CD14-positive monocyte (primary cell): ENCODE results near the gene DOCK1. TPM values are rescaled to one million over a fixed set of nuclear protein-coding genes. Genes with fewer than 3 reads are reported as not detected.

Experiments
- DNase-seq, 3 donors: peaks; one replicate each; pipeline ENCODE4 v3.0.0-alpha.2; 2011 to 2022
- H2AFZ ChIP-seq: 2 replicates; pipeline ENCODE4 v1.6.0; 2012; ENCODE audit warnings: mild to moderate bottlenecking, low read depth, low read length, inconsistent platforms; ENCODE audit not compliant: insufficient read depth, poor library complexity, severe bottlenecking
- H3K27ac ChIP-seq, 2 donors: 1 replicate in 1 of 2; 2 replicates in 1 of 2; pipeline ENCODE4 v1.5.1; 2012 to 2013; ENCODE audit warnings: low read length in 2 of 2, control low read depth in 1 of 2, inconsistent platforms in 1 of 2, low read depth in 1 of 2, mild to moderate bottlenecking in 1 of 2
- H3K27me3 ChIP-seq, 2 donors: one replicate each; pipeline versions ENCODE4 v1.6.0 to v1.6.1; 2011 to 2013; ENCODE audit warnings: low read length in 2 of 2; ENCODE audit not compliant: control insufficient read depth in 2 of 2, insufficient read depth in 2 of 2
- H3K36me3 ChIP-seq, 2 donors: replicated peaks in 1 of 2; 1 replicate in 1 of 2; 2 replicates in 1 of 2; pipeline versions ENCODE4 v1.5.1 to v1.6.1; 2012 to 2013; ENCODE audit warnings: low read length in 2 of 2, control low read depth in 1 of 2, inconsistent platforms in 1 of 2, mild to moderate bottlenecking in 1 of 2; ENCODE audit not compliant: insufficient read depth in 2 of 2, control insufficient read depth in 1 of 2
- H3K4me1 ChIP-seq, 2 donors: 1 replicate in 1 of 2; 2 replicates in 1 of 2; pipeline versions ENCODE4 v1.5.1 to v1.6.1; 2012 to 2013; ENCODE audit warnings: low read length in 2 of 2, control low read depth in 1 of 2, inconsistent platforms in 1 of 2, mild to moderate bottlenecking in 1 of 2, moderate library complexity in 1 of 2; ENCODE audit not compliant: insufficient read depth in 2 of 2, control insufficient read depth in 1 of 2
- H3K4me2 ChIP-seq: replicated peaks from 2 replicates; pipeline ENCODE3; 2012; ENCODE audit warnings: low read length, moderate library complexity, mild to moderate bottlenecking; ENCODE audit not compliant: poor library complexity, severe bottlenecking; ENCODE audit errors: extremely low read depth
- H3K4me3 ChIP-seq, 3 experiments: fragments of 200-600 bp in 1 of 3; sonication (generic) in 1 of 3; replicated peaks in 1 of 3; 1 replicate in 2 of 3; 2 replicates in 1 of 3; pipeline ENCODE4 v1.5.1; 2011 to 2013; ENCODE audit warnings: low read length in 3 of 3, mild to moderate bottlenecking in 3 of 3, control low read depth in 2 of 3, low read depth in 2 of 3, inconsistent platforms in 1 of 3, moderate library complexity in 1 of 3
- H3K79me2 ChIP-seq: 2 replicates; pipeline ENCODE4 v1.6.0; 2012; ENCODE audit warnings: mild to moderate bottlenecking, control low read depth, inconsistent platforms, low read length, moderate library complexity; ENCODE audit not compliant: insufficient read depth
- H3K9ac ChIP-seq: 2 replicates; pipeline ENCODE4 v1.6.0; 2017; ENCODE audit warnings: low read length, mild to moderate bottlenecking; ENCODE audit not compliant: insufficient read depth, poor library complexity, severe bottlenecking
- H3K9me3 ChIP-seq, 2 donors: replicated peaks in 1 of 2; 1 replicate in 1 of 2; 2 replicates in 1 of 2; pipeline versions ENCODE4 v1.5.1 to v1.6.1; 2012 to 2013; ENCODE audit warnings: low read length in 2 of 2, control low read depth in 1 of 2; ENCODE audit not compliant: control insufficient read depth in 1 of 2, insufficient read depth in 1 of 2
- H4K20me1 ChIP-seq: 2 replicates; pipeline ENCODE4 v1.6.0; 2012; ENCODE audit warnings: mild to moderate bottlenecking, low read length, control low read depth, moderate library complexity; ENCODE audit not compliant: insufficient read depth
- H3K27ac Mint-ChIP-seq, 7 donors: one replicate each; pipeline ENCODE4 v1.8.0; 2020; ENCODE audit warnings: mild to moderate bottlenecking in 7 of 7, mixed read lengths in 7 of 7, moderate library complexity in 6 of 7, inconsistent platforms in 2 of 7
- H3K27me3 Mint-ChIP-seq, 3 donors: one replicate each; pipeline ENCODE4 v1.8.0; 2021 to 2022; ENCODE audit warnings: low read depth in 3 of 3, mild to moderate bottlenecking in 3 of 3, mixed read lengths in 3 of 3, moderate library complexity in 3 of 3, inconsistent platforms in 1 of 3
- H3K36me3 Mint-ChIP-seq, 2 donors: one replicate each; pipeline ENCODE4 v1.8.0; 2020; ENCODE audit warnings: mixed read lengths in 2 of 2, inconsistent platforms in 1 of 2, mild to moderate bottlenecking in 1 of 2
- H3K4me1 Mint-ChIP-seq: one replicate; pipeline ENCODE4 v1.8.0; 2020; ENCODE audit warnings: mild to moderate bottlenecking, mixed read lengths
- H3K4me3 Mint-ChIP-seq, 2 donors: one replicate each; pipeline ENCODE4 v1.8.0; 2020; ENCODE audit warnings: mild to moderate bottlenecking in 2 of 2, mixed read lengths in 2 of 2, moderate library complexity in 1 of 2
- H3K9me3 Mint-ChIP-seq, 7 donors: one replicate each; pipeline ENCODE4 v1.8.0; 2020 to 2022; ENCODE audit warnings: mixed read lengths in 7 of 7, mild to moderate bottlenecking in 6 of 7, moderate library complexity in 6 of 7, inconsistent platforms in 2 of 7
- WGBS: methylation state at CpG from one replicate; pipeline ENCODE4 v1.1.5; 2013; ENCODE audit warnings: missing lambda C conversion rate; ENCODE audit not compliant: insufficient coverage; 5-methylcytosine and 5-hydroxymethylcytosine counted together
- intact Hi-C, 2 donors: fragments of 100-400 bp; cut with micrococcal nuclease; formaldehyde crosslinking; loops; one replicate each; pipeline versions ENCODE4 v1.15.0 to v1.15.1; 2023
- polyA plus RNA-seq, 3 donors: library from polyadenylated mRNA; depleted of rRNA in 1 of 3; unstranded in 2 of 3; stranded (reverse) in 1 of 3; fragments of 300-500 nt in 2 of 3; fragments of >200 nt in 1 of 3; fragmentation: Illumina TruSeq in 2 of 3; gene quantifications; 1 replicate in 2 of 3; 2 replicates in 1 of 3; pipeline ENCODE4 v1.2.3, GENCODE V29; 2012 to 2021
- TF ChIP-seq, protein P1 (sequence below): fragments of 200-600 bp; IDR thresholded peaks from one replicate; pipeline ENCODE4 v1.8.0; 2022; ENCODE audit warnings: antibody characterized with exemption, mild to moderate bottlenecking

Gene DOCK1
- polyA plus RNA-seq, 3 donors: 0.31 to 0.35 TPM; not detected in 1

DNA sequence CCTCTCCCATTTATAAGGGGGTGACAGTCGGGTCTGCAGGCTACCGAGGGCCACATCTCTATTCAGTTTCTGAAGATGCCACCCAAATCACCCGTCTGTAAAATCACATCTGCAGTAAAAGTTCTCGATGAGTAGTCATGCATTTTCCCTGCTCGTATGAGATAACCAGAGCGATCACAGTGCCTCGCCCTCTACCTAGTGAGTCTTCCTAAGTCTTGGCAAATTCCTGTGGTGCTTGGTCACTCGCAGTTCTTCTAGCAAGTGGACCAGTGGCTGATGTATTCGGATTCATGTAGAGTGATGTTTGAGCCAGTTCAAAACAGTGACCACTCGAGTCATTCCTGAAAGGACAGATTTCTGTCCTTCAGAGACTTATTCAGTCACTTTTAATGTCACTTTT lies 246.3 kb downstream of the DOCK1 start:
- Histone ChIP-seq H2AFZ (no peak overlapping the region), H3K4me3 (no peak overlapping the region), H4K20me1 (no peaks in the 10 kb centered on the region), H3K4me1 (peaks cover 15 to 16% of the 10 kb centered on the region in 2 donors), H3K27ac (no peak overlapping the region), H3K4me2 (no peak overlapping the region), H3K9me3 (no peaks in the 10 kb centered on the region), H3K79me2 (no peaks in the 10 kb centered on the region), H3K27me3 (no peaks in the 10 kb centered on the region), H3K36me3 (no peaks in the 10 kb centered on the region), H3K9ac (no peak overlapping the region)
- Mint-ChIP-seq H3K27me3 (peaks cover 0 to 5% (median 3%) of the 10 kb centered on the region in 3 donors), H3K36me3 (no peaks in the 10 kb centered on the region), H3K4me3 (peak overlapping the region in 1 of 2 donors; percentile 26), H3K9me3 (no peaks in the 10 kb centered on the region), H3K4me1 (peaks cover 22% of the 10 kb centered on the region), H3K27ac (no peak overlapping the region)
- intact Hi-C loops: no loop called here
- DNase-seq: no peak
- WGBS: 91% methylated on average over 7 of the region's 10 CpGs
- TF ChIP-seq, protein P1, sequence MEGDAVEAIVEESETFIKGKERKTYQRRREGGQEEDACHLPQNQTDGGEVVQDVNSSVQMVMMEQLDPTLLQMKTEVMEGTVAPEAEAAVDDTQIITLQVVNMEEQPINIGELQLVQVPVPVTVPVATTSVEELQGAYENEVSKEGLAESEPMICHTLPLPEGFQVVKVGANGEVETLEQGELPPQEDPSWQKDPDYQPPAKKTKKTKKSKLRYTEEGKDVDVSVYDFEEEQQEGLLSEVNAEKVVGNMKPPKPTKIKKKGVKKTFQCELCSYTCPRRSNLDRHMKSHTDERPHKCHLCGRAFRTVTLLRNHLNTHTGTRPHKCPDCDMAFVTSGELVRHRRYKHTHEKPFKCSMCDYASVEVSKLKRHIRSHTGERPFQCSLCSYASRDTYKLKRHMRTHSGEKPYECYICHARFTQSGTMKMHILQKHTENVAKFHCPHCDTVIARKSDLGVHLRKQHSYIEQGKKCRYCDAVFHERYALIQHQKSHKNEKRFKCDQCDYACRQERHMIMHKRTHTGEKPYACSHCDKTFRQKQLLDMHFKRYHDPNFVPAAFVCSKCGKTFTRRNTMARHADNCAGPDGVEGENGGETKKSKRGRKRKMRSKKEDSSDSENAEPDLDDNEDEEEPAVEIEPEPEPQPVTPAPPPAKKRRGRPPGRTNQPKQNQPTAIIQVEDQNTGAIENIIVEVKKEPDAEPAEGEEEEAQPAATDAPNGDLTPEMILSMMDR: no peak

- Mint-ChIP-seq H3K27ac (no peak overlapping the region), H3K9me3 (no peaks in the 10 kb centered on the region), H3K4me1 (peaks cover 22% of the 10 kb centered on the region), H3K4me3 (no peak overlapping the region), H3K36me3 (no peaks in the 10 kb centered on the region), H3K27me3 (peaks cover 0 to 4% (median 3%) of the 10 kb centered on the region in 3 donors)
- no peak overlapping the region for H2AFZ ChIP-seq
- no peaks in the 10 kb centered on the region for H4K20me1 ChIP-seq
- H3K4me2 ChIP-seq: no peak overlapping the region
- H3K27ac ChIP-seq: no peak overlapping the region
- no peaks in the 10 kb centered on the region for H3K27me3 ChIP-seq
- H3K4me1 ChIP-seq: peaks cover 15 to 16% of the 10 kb centered on the region in 2 donors
- no peak overlapping the region for H3K4me3 ChIP-seq
- no peaks in the 10 kb centered on the region for H3K79me2 ChIP-seq
- intact Hi-C loops: no loop called here
- H3K9me3 ChIP-seq: no peaks in the 10 kb centered on the region
- 94% methylated on average over 3 of the region's 9 CpGs for WGBS
- TF ChIP-seq, protein P1: no peak
- H3K9ac ChIP-seq: no peak overlapping the region
- DNase-seq: no peak
- H3K36me3 ChIP-seq: no peaks in the 10 kb centered on the region
Measured at GRCh38 chr10:127151981-127152699, 246.9 kb downstream of the DOCK1 start.
